HG03565 (cell line): ENCODE data around the gene ZRANB3.

ENCODE experiments used
- ATAC-seq: cut with Tn5 transposase; IDR thresholded peaks from one replicate; pipeline ENCODE4 v1.9.1; 2021; ENCODE audit warnings: mild to moderate bottlenecking, moderate library complexity; ENCODE audit not compliant: unreplicated experiment

ZRANB3 gene

GRCh38 chr2:135257383-135258090 lies 273.5 kb downstream of the ZRANB3 start:
- ATAC-seq: no peak

GRCh38 chr2:135256531-135257260 lies 274.3 kb downstream of the ZRANB3 start:
- no peak for ATAC-seq

GRCh38 chr2:135255208-135255607 lies 275.8 kb downstream of the ZRANB3 start:
- ATAC-seq: no peak

- no peak for ATAC-seq
Measured at GRCh38 chr2:135252805-135253458, 278.1 kb downstream of the ZRANB3 start.

- ATAC-seq: no peak
Measured at GRCh38 chr2:135248611-135249010, 282.4 kb downstream of the ZRANB3 start.

GRCh38 chr2:135246711-135247270 lies 284.2 kb downstream of the ZRANB3 start:
- no peak for ATAC-seq

GRCh38 chr2:135245071-135245470 lies 285.9 kb downstream of the ZRANB3 start:
- no peak for ATAC-seq

- no peak for ATAC-seq
Measured at GRCh38 chr2:135238651-135239050, 292.4 kb downstream of the ZRANB3 start.

- no peak for ATAC-seq
Measured at GRCh38 chr2:135230150-135230549, 300.9 kb downstream of the ZRANB3 start.

GRCh38 chr2:135227386-135227785 lies 303.6 kb downstream of the ZRANB3 start:
- no peak for ATAC-seq

GRCh38 chr2:135226961-135227360 lies 304.1 kb downstream of the ZRANB3 start:
- ATAC-seq: no peak

GRCh38 chr2:135225781-135226180 lies 305.2 kb downstream of the ZRANB3 start:
- no peak for ATAC-seq

GRCh38 chr2:135219226-135219625 lies 311.8 kb downstream of the ZRANB3 start:
- ATAC-seq: no peak

GRCh38 chr2:135218426-135218825 lies 312.6 kb downstream of the ZRANB3 start:
- no peak for ATAC-seq

- no peak for ATAC-seq
Measured at GRCh38 chr2:135212757-135213156, 318.3 kb downstream of the ZRANB3 start.

- no peak for ATAC-seq
Measured at GRCh38 chr2:135208016-135208415, 323.0 kb downstream of the ZRANB3 start.

GRCh38 chr2:135203944-135204343 lies 327.1 kb downstream of the ZRANB3 start:
- no peak for ATAC-seq

- ATAC-seq: no peak
Measured at GRCh38 chr2:135202751-135203150, 328.3 kb downstream of the ZRANB3 start.

GRCh38 chr2:135198481-135198880 lies 332.5 kb downstream of the ZRANB3 start:
- no peak for ATAC-seq

GRCh38 chr2:135190799-135191198 lies 340.2 kb downstream of the ZRANB3 start:
- no peak for ATAC-seq

GRCh38 chr2:135189148-135189547 lies 341.9 kb downstream of the ZRANB3 start:
- no peak for ATAC-seq

GRCh38 chr2:135187270-135187669 lies 343.7 kb downstream of the ZRANB3 start:
- ATAC-seq: no peak
